A549 (cell line): ENCODE data around the gene HSPB7. TPM values are rescaled to one million over a fixed set of nuclear protein-coding genes. Genes with fewer than 3 reads are reported as not detected.

ENCODE experiments used
- polyA plus RNA-seq, 4 experiments: library from polyadenylated mRNA; depleted of rRNA in 3 of 4; stranded (reverse); fragments of >200 nt; fragmentation: RNase III in 1 of 4; extraction: RNeasy Plus Mini Kit Qiagen cat#74134 plus additional on column Dnase treatment in 1 of 4; gene quantifications; 2 replicates in 3 of 4; 3 replicates in 1 of 4; pipeline ENCODE4 v1.2.3, GENCODE V29; 2011 to 2017
- small RNA-seq, 6 experiments: library from RNA; depleted of rRNA; stranded (forward); fragments of <200 nt; gene quantifications; one replicate each; pipeline ENCODE3, GENCODE V24; 2012

The HSPB7 gene
- polyA plus RNA-seq, 2 of the 4 experiments (the other 2 are of a cell fraction) = not detected

Small RNAs within 50 kb of the gene (small RNA-seq; reads per million reads assigned to genes)
- 0 reads per million in 6 experiments for gene AL355994.1
- 0 reads per million in 6 experiments for gene AL355994.5

Other genes with a start within 250 kb of the HSPB7 start
- 2.0 and 4.1 TPM in 2 replicates for gene UQCRHL, start 210.4 kb downstream of the HSPB7 start, polyA plus RNA-seq (2011; rRNA removed)
- gene UQCRHL, start 210.4 kb downstream of the HSPB7 start, polyA plus RNA-seq (2017; fragmentation: RNase III; extraction: RNeasy Plus Mini Kit Qiagen cat#74134 plus additional on column Dnase treatment) = 0.64 to 1.2 TPM (median 0.68 TPM) in 3 replicates
- gene SPEN, start 170.3 kb downstream of the HSPB7 start, polyA plus RNA-seq (2011; rRNA removed) = 7.0 and 14.3 TPM in 2 replicates
- gene SPEN, start 170.3 kb downstream of the HSPB7 start, polyA plus RNA-seq (2017; fragmentation: RNase III; extraction: RNeasy Plus Mini Kit Qiagen cat#74134 plus additional on column Dnase treatment) = 12.2 to 21.2 TPM (median 15.5 TPM) in 3 replicates
- 13.8 and 14.9 TPM in 2 replicates for gene ZBTB17, start 41.9 kb downstream of the HSPB7 start, polyA plus RNA-seq (2011; rRNA removed)
- gene ZBTB17, start 41.9 kb downstream of the HSPB7 start, polyA plus RNA-seq (2017; fragmentation: RNase III; extraction: RNeasy Plus Mini Kit Qiagen cat#74134 plus additional on column Dnase treatment) = 14.1 to 17.6 TPM (median 16.5 TPM) in 3 replicates
- not detected in 2 replicates for gene SRARP, start 13.8 kb downstream of the HSPB7 start, polyA plus RNA-seq (2011; rRNA removed)
- 0.03 TPM in 1 of 3 replicates, not detected in the others for gene SRARP, start 13.8 kb downstream of the HSPB7 start, polyA plus RNA-seq (2017; fragmentation: RNase III; extraction: RNeasy Plus Mini Kit Qiagen cat#74134 plus additional on column Dnase treatment)
- gene CLCNKA, start 4.0 kb upstream of the HSPB7 start, polyA plus RNA-seq (2011; rRNA removed) = not detected in 2 replicates
- gene CLCNKA, start 4.0 kb upstream of the HSPB7 start, polyA plus RNA-seq (2017; fragmentation: RNase III; extraction: RNeasy Plus Mini Kit Qiagen cat#74134 plus additional on column Dnase treatment) = 0.05 to 0.07 TPM (median 0.06 TPM) in 3 replicates
- 0.11 and 0.14 TPM in 2 replicates for gene CLCNKB, start 25.7 kb upstream of the HSPB7 start, polyA plus RNA-seq (2011; rRNA removed)
- 0.07 to 0.18 TPM (median 0.08 TPM) in 3 replicates for gene CLCNKB, start 25.7 kb upstream of the HSPB7 start, polyA plus RNA-seq (2017; fragmentation: RNase III; extraction: RNeasy Plus Mini Kit Qiagen cat#74134 plus additional on column Dnase treatment)
- 2.3 and 2.9 TPM in 2 replicates for gene FAM131C, start 55.6 kb upstream of the HSPB7 start, polyA plus RNA-seq (2011; rRNA removed)
- gene FAM131C, start 55.6 kb upstream of the HSPB7 start, polyA plus RNA-seq (2017; fragmentation: RNase III; extraction: RNeasy Plus Mini Kit Qiagen cat#74134 plus additional on column Dnase treatment) = 5.9 to 6.7 TPM (median 6.3 TPM) in 3 replicates
- 55.0 and 59.3 TPM in 2 replicates for gene EPHA2, start 138.0 kb upstream of the HSPB7 start, polyA plus RNA-seq (2011; rRNA removed)
- gene EPHA2, start 138.0 kb upstream of the HSPB7 start, polyA plus RNA-seq (2017; fragmentation: RNase III; extraction: RNeasy Plus Mini Kit Qiagen cat#74134 plus additional on column Dnase treatment) = 87.1 to 93.8 TPM (median 93.2 TPM) in 3 replicates
- gene ARHGEF19, start 194.6 kb upstream of the HSPB7 start, polyA plus RNA-seq (2011; rRNA removed) = 6.1 and 6.7 TPM in 2 replicates
- gene ARHGEF19, start 194.6 kb upstream of the HSPB7 start, polyA plus RNA-seq (2017; fragmentation: RNase III; extraction: RNeasy Plus Mini Kit Qiagen cat#74134 plus additional on column Dnase treatment) = 7.6 to 9.5 TPM (median 9.2 TPM) in 3 replicates
- gene CPLANE2, start 219.1 kb upstream of the HSPB7 start, polyA plus RNA-seq (2011; rRNA removed) = 2.4 and 3.6 TPM in 2 replicates
- 2.6 to 3.7 TPM (median 2.8 TPM) in 3 replicates for gene CPLANE2, start 219.1 kb upstream of the HSPB7 start, polyA plus RNA-seq (2017; fragmentation: RNase III; extraction: RNeasy Plus Mini Kit Qiagen cat#74134 plus additional on column Dnase treatment)